HG02981 (cell line): ENCODE data around the gene SEPTIN7.

ENCODE experiments used
- ATAC-seq: cut with Tn5 transposase; IDR thresholded peaks from one replicate; pipeline ENCODE4 v1.9.1; 2021; ENCODE audit warnings: mild to moderate bottlenecking, moderate library complexity; ENCODE audit not compliant: unreplicated experiment

Gene SEPTIN7

GRCh38 chr7:35785250-35785649, 15.6 kb upstream of the SEPTIN7 start:
- ATAC-seq, result no peak

GRCh38 chr7:35787925-35788324, 12.9 kb upstream of the SEPTIN7 start:
- no peak for ATAC-seq

DNA sequence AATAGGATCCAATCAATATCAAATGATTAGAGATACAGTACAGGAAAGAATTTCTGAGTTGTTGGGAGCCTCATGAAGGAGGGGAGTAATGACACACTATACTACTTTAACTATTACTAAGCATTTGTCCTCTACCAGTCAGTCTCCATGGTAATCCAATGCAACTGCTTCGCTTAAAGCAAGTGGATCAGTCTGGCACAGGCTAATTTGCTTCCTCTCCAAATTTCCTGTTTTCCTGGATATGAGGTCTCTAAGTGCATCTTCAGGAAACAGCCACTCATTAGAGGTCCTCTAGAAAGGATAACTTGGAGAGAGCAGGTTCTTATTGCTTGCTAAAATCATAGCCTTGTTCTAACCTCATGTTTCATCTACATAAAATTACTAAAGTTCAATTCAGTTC, 8.4 kb upstream of the SEPTIN7 start:
- no peak for ATAC-seq

- no peak for ATAC-seq
Measured at GRCh38 chr7:35792873-35793489, 7.9 kb upstream of the SEPTIN7 start.

- ATAC-seq, result no peak
Measured at GRCh38 chr7:35797311-35797710, 3.5 kb upstream of the SEPTIN7 start.

DNA sequence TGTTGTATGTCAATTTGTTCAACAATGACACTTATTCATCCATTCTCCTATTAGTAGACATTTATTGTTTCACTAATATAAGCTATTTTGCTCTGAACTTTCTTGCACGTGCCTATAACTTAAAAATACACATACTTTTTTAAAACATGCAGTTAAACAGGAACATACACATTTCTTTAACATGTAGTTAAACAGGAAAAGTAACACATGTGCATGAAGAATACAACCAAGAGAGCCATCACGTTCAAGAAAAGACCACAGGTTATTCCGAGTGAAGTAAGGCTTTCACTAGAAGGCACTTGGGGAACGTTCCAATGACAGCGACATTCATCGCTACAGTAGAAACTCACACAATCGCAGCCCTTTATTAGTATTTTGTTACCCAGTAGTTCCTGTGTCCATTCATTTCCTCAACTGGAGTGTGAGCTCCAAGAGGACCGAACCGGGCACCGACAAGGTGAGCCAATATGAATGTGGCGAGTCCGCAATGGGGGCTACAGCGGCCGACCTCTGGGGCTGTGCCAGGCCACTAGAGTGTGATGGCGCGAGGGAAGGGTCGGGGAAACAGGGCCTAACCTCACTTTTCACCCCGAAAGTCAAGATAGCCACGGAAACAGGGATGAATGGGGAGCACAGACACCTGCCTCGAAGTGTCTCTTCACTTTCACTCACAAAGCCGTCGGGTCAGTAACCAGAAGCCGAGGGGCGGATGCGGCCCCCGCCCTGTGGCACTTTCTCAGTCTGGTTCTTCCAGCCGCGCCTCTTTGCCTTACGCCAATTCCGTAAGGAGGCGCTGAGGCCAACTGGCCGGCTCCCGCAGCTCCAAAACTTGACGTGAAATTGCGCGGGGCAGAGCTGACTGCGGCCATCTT, 775 bp upstream of the SEPTIN7 start:
- ATAC-seq, result peak; percentile 43

DNA sequence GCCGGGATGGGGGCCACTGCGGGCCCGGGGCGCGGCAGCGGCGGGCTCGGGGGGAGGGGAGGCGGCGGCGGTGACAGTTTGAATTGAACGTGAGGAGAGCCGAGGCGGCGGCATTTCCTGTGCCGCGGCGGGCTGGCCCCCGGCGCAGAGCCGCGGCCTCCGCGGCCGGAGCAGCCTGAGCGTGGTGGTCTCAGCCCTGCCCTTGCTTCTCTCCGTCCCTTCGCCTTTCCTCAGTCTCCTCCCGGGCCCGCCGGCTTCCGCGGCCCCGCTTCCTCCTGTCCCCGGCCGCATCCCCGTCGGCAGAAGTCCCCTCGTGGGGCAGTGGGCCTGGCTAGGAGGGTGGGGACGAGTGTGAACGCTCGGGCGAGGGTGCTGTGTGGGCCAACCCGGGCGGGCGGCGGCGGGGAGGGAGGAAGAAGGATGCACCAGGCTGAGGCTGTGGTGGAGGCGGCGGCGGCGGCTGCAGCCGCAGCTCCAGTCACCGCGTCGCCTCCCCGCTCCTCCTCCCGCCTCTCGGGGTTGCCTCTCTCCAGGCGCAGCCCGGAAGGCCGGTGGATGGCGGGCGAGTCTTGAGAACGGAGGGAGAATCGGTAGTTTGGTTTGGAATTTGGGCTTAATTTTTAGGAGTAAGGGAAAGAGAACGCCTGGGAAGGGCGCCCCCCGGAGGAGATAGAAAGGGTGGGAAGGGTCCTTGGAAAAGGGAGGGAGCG, 690 bp downstream of the SEPTIN7 start:
- ATAC-seq, result peak; percentile 28

GRCh38 chr7:35802102-35802466, 1.2 kb downstream of the SEPTIN7 start:
- no peak for ATAC-seq

GRCh38 chr7:35802649-35803048, 1.8 kb downstream of the SEPTIN7 start:
- ATAC-seq, result no peak

- ATAC-seq, result no peak
Measured at GRCh38 chr7:35804231-35804970, 3.5 kb downstream of the SEPTIN7 start.

DNA sequence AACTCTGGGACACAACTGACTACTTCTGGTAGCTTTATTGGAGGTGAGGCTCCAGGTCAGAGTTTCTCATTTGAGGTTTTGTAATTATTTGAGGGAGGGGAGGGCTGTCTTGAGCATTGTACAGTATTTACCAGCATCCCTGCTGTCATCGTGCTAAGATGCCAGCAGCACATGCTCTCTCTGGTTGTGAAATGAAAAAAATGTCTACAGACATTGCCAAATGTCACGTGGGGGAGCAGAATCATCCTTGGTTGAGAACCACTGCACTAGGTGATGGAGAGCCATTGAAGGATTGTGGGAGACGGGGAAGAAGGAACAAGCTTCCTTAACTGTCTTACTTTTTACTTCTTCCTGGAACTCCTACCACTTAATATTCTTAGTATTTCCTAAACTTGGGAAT, 5.0 kb downstream of the SEPTIN7 start:
- no peak for ATAC-seq

DNA sequence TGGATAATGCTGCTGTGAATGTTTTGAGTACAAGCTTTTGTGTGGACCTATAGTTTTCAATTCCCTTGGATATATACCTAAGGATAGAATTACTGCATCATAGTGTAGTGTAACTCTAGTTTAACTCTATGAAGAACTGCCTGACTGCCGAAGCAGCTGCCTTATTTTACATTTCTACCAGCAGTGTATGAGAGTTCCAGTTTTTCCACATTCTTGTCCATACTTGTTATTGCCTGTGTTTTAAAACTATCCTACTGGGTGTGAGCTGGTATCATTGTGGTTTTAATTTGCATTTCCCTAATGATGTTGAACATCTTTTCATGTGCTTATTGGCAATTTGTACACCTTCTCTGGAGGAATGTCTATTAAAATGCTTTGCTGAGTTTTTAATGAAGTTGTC, 15.7 kb downstream of the SEPTIN7 start:
- no peak for ATAC-seq

DNA sequence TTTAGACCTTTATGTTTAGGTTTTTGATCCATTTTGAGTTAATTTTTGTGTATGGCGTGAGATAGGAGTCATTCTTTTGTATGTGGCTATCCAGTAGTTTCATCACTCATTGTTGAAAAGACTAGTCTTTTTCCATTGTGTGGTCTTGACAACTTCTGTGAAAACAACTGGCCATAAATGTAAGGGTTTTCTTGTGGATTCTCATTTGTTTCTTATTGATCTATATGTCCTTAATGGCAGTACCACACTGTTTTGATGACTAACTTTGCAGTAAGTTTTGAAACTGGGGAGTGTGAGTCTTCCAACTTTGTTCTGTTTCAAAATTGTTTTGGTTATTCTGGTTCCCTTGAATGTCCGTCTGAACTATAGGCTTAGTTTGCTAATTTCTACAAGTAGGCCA, 16.3 kb downstream of the SEPTIN7 start:
- ATAC-seq, result no peak

GRCh38 chr7:35817930-35818329, 17.1 kb downstream of the SEPTIN7 start:
- no peak for ATAC-seq

DNA sequence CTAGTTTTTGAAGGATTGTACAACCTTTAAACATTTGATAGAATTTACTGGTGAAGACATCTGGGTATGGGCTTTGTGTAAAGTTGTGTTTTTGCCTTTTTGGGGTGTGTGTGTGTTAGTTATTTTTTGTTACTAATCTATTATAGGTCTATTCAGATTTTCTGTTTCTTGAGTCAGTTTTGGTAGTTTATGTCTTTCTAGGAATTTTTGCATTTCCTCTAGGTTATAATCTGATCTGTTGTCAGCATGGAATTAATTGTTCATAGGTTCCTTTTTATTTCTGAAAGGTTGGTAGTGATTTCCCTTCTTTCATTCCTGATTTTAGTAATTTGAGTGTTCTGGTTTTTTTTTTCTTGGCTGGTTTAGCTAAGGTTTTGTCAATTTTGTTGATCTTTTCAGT, 17.7 kb downstream of the SEPTIN7 start:
- ATAC-seq, result no peak

DNA sequence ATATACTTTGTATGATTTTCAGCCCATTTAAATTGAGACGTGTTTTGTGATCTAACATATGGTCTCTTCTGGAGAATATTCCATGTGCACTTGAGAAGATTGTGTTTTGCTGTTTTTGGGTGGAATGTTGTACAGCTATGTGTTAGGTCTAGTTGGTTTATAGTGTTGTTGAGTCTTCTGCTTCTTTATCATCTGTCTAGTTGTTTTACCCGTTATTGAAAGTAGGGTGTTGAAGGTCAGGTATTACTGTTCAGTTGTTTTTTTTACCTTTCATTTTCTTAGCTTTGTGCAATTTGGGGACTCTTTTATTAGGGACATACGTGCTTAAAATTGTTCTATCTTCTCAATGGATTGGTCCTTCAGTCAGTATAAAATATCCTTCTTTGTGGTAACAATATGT, 18.5 kb downstream of the SEPTIN7 start:
- ATAC-seq, result no peak

DNA sequence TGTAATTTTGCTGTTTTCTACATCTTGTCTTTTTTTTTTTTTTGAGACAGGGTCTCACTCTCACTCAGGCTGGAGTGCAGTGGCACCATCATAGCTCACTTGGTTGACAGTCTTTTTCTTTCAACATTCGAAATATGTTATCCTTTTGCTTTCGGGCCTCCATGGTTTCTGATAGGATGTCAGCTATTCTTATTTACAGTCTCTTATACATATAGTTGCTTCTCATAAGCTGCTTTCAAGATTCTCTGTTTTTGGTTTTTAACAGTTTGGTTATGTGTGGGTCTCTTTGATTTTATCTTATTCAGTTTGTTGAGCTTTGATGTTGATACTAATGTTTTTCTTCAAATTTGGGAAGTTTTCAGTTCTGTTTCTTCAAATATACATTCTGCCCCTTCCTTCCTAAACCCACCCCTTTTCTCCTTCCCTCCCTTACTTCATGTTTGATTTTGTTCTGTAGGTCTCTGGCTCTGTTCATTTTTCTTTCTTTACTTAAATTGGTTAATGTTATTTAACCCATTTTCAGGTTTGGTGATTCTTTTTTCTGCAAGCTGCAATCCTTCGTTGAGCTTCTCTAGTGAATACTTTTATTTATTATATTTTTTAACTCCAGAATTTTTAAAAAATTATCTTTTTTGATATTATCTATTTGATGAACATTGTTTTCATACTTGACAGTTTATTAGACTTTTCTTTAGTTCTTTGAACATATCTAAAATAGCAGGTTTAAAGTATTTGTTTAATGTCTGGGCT, 19.3 kb downstream of the SEPTIN7 start:
- no peak for ATAC-seq

- ATAC-seq, result no peak
Measured at GRCh38 chr7:35820858-35821257, 20.0 kb downstream of the SEPTIN7 start.

DNA sequence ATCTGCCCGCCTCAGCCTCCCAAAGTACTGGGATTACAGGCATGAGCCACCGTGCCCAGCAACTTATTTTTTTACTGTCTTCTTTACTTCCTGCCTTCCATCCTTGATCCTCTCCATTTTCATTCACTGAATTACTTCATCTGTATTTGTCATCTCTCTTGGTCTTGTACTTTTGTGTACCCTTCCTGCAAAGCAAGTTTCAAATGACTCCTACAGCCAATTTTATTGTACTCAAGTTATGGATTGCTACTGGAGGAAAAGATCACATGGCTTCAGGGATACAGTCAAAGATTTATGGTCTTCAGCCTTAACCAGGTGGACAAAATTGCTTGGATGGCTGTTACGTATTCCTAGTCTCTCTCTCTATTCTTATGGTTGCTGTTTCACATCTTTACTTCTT, 22.6 kb downstream of the SEPTIN7 start:
- no peak for ATAC-seq

DNA sequence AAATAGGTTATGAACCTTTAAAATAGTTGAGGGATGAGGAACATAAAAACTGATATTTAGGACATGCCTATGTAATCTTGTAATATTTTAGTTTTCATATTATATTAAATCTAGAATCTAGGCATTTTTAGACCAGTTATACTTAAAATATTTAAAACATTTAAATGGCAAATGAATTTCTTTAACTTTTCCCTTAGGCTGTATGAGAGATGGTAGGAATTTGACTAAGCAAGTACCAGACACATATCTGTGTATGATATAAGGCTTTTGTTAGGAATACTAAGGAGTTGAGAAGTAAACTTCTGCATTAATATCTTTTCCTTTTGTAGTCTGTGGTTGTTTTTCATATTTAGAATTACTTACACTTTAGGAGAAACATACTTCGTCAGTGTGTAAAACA, 25.1 kb downstream of the SEPTIN7 start:
- ATAC-seq, result no peak

DNA sequence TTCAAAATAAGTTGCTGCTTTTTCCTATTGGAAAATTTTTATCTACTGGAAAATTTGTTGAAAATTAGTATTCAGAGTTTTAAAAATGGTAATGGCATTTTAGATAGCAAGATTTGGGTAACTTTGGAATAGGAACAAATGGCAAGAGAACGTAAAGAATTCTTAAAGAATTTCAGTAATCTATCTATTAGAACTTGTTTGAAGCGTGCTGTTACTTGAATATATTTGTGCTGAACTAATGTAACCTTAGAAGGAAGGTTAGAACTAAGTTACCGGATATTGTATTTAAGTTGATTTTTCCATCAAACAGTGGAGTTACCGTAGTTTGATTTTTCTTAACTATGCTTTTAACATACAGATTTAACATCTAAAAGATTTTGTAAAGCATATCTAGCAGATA, 25.9 kb downstream of the SEPTIN7 start:
- ATAC-seq, result no peak
